Mesangial cell (primary cell): ENCODE data around the gene GLUL. TPM values are rescaled to one million over a fixed set of nuclear protein-coding genes. Genes with fewer than 3 reads are reported as not detected.

ENCODE experiments used
- total RNA-seq: library from RNA; depleted of rRNA; stranded (reverse); fragments of >200 nt; gene quantifications from 2 replicates; pipeline ENCODE4 v1.2.3, GENCODE V29; 2015

Gene GLUL
- total RNA-seq = 116 and 191 TPM in 2 replicates

DNA sequence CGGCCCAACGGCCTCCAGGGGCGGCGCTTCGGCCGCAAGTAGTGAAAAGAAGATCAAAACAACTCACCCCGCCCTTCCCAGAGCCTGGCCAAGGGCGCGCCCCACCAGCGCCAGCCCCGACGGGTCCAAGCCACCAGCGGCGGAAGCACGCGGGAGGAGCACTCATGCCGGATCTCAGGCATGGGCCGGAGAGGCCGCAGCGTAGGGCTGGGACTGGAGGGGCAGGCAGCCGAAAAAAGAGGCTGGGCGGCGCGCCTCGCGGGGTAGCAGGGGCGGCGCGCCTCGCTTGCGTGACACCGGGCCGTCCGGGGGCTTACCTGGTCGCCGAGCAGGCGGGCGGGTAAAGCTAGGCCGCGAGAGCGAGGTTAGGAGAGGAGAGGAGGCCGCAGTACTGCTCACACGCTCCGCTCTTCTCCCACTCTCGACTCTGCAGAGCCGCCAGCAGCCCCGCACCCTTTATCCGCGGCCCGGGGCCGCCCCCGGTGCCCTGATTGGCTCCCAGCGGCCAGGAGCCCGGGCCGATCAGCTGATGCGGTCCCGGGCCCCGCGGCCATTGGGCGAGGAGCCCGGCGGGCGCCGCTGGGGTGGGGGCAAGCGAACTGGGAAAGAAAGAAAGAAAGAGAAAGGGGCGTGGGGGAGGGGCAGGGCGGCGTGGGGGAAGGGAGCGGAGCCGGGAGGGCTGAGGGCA, at the start of gene GLUL:
TSS of gene GLUL (minus strand) at position 429 of the 688 bp plus-strand sequence. CDS start 3,053 bp downstream, outside the sequence.

GRCh38 chr1:182400567-182400966, 9.0 kb upstream of the GLUL start, which contains the start of gene TEDDM1:
TEDDM1 (minus strand) TSS chr1:182400667; CDS start chr1:182400485, 182 bp downstream.

Other genes starting within 250 kb of the GLUL start
- not detected in 2 replicates for gene TEDDM1, start 8.9 kb upstream of the GLUL start, total RNA-seq
- not detected in 2 replicates for gene RGSL1, start 58.4 kb upstream of the GLUL start, total RNA-seq
- 2.6 and 4.1 TPM in 2 replicates for gene RNASEL, start 197.5 kb upstream of the GLUL start, total RNA-seq
- gene RGS16, start 212.6 kb upstream of the GLUL start, total RNA-seq = 0.16 and 0.38 TPM in 2 replicates